C4-2B (cell line): ENCODE measurements around the gene SPSB1.

ENCODE experiments used
- H3K27ac ChIP-seq: fragments of 450-650 bp; 2 replicates; pipeline ENCODE4 v1.5.1; 2017
- ZFX ChIP-seq: fragments of 450-650 bp; IDR thresholded peaks from 2 replicates; pipeline ENCODE4 v1.6.1; 2017
- TF ChIP-seq, protein P1 (sequence below): fragments of 450-650 bp; conservative IDR thresholded peaks from 2 replicates; pipeline ENCODE4 v1.5.1; 2017; ENCODE audit warnings: mild to moderate bottlenecking

Gene SPSB1

DNA sequence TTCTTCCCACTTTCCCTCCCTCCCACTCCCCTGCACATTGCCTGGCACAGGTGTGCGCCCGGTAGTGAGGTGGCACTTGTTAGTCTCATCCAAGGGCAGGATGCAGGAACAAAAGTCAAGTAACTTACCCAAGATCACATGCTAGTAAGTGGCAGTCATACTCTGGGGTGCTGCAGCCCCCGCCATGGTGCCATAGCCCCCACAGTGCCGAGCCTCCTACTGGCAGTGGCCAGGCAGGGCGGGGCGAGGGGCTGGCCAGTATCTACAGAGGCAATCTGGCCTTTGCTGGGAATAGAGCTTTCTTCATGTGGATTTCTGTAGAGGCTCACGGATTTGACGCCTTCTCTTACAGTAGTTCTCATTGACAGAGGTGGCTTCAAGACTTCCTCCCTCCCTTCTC lies 31.2 kb upstream of the SPSB1 start:
- no peak for TF ChIP-seq ZFX
- TF ChIP-seq, protein P1, sequence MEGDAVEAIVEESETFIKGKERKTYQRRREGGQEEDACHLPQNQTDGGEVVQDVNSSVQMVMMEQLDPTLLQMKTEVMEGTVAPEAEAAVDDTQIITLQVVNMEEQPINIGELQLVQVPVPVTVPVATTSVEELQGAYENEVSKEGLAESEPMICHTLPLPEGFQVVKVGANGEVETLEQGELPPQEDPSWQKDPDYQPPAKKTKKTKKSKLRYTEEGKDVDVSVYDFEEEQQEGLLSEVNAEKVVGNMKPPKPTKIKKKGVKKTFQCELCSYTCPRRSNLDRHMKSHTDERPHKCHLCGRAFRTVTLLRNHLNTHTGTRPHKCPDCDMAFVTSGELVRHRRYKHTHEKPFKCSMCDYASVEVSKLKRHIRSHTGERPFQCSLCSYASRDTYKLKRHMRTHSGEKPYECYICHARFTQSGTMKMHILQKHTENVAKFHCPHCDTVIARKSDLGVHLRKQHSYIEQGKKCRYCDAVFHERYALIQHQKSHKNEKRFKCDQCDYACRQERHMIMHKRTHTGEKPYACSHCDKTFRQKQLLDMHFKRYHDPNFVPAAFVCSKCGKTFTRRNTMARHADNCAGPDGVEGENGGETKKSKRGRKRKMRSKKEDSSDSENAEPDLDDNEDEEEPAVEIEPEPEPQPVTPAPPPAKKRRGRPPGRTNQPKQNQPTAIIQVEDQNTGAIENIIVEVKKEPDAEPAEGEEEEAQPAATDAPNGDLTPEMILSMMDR: no peak

DNA sequence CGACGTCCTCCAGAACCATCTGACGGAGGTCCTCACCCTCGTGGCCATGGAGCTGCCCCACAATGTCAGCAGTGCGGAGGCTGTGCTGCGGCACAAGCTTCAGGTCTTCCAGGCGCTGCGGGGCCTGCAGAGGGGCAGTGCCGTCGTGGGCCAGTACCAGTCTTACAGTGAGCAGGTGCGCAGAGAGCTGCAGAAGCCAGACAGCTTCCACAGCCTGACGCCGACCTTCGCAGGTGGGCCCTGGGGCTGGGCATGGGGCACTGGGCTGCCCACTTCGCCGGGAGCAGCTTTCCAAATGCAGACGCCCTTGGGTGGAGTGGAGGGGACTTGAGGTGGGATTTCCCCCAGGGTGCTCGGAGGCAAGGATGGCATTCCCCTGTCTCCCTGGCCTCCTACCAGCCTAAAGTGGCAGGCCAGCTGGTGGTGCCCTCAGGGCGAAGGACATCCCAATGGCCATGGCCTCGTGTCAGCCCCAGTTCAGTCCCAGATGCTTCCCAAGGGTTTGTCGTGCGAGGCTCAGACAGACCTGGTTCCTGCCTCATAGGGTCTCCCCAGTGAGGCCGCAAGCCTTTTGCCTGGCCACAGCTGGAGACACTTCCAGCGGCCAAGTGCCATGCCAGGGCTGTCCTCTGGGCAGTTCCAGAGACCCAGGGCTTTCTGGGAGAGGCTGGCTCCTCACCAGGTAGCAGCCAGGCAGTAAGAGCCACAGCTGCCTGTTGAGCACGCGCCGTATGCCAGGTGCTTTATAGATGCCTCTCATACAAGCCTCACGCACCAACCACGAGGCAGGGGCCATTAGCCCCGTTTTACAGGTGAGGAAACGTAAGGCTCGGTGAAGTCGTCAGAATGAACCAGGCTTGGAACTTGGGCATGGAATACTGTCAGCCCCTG lies 30.4 kb upstream of the SPSB1 start:
- TF ChIP-seq, protein P1: no peak
- TF ChIP-seq ZFX: no peak
- H3K27ac ChIP-seq: no peak overlapping the region

More for the DNA sequence above, 31.2 kb upstream of the SPSB1 start:
- no peak overlapping the region for H3K27ac ChIP-seq

DNA sequence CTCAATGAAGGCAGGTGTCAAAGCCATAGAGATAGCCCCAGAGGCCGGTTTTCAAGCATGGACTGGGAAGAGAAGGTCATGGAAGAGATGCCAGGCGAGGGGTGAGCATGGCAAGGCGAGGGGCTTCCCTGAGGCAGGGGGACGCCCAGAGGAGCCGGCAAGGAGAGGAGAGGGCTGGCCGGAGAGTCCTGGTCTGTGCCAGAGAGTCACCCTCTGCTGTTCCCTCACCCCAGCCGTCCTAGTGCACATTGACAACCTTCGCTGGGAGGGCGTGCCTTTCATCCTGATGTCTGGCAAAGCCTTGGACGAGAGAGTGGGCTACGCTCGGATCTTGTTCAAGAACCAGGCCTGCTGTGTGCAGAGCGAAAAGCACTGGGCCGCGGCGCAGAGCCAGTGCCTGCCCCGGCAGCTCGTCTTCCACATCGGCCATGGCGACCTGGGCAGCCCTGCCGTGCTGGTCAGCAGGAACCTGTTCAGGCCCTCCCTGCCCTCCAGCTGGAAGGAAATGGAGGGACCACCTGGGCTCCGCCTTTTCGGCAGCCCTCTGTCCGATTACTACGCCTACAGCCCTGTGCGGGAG lies 29.3 kb upstream of the SPSB1 start:
- TF ChIP-seq, protein P1: no peak
- no peak for TF ChIP-seq ZFX

DNA sequence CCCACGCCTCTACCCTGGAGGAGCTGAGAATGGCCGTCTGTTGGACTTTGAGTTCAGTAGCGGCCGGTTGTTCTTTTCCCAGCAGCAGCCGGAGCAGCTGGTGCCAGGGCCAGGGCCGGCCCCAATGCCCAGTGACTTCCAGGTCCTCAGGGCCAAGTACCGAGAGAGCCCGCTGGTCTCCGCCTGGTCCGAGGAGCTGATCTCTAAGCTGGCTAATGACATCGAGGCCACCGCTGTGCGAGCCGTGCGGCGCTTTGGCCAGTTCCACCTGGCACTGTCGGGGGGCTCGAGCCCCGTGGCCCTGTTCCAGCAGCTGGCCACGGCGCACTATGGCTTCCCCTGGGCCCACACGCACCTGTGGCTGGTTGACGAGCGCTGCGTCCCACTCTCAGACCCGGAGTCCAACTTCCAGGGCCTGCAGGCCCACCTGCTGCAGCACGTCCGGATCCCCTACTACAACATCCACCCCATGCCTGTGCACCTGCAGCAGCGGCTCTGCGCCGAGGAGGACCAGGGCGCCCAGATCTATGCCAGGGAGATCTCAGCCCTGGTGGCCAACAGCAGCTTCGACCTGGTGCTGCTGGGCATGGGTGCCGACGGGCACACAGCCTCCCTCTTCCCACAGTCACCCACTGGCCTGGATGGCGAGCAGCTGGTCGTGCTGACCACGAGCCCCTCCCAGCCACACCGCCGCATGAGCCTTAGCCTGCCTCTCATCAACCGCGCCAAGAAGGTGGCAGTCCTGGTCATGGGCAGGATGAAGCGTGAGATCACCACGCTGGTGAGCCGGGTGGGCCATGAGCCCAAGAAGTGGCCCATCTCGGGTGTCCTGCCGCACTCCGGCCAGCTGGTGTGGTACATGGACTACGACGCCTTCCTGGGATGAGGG lies 28.5 kb upstream of the SPSB1 start:
- H3K27ac ChIP-seq: no peak overlapping the region
- TF ChIP-seq ZFX: no peak
- TF ChIP-seq, protein P1: no peak

More for the DNA sequence above, 29.3 kb upstream of the SPSB1 start:
- H3K27ac ChIP-seq: no peak overlapping the region

DNA sequence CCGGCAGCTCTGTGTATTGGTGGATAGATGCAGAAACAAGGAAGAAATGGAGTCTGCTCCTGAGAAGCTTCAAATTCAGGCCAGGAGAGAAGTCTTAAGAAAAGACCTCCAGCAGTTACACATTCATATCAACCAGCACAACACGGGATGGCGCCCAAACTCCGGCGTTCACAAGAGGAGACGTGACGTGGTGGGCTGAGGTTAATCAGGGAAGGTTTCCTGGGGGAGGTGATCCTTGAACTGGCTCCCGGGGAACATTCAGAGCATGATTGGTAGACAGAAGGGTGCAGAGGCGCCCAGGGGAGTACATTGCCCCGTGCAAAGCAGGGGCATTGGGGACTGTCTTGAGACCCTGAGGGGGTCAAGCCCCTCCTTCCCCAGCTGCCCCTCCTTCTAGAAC lies 27.7 kb upstream of the SPSB1 start:
- no peak overlapping the region for H3K27ac ChIP-seq
- TF ChIP-seq ZFX: no peak
- TF ChIP-seq, protein P1: no peak

DNA sequence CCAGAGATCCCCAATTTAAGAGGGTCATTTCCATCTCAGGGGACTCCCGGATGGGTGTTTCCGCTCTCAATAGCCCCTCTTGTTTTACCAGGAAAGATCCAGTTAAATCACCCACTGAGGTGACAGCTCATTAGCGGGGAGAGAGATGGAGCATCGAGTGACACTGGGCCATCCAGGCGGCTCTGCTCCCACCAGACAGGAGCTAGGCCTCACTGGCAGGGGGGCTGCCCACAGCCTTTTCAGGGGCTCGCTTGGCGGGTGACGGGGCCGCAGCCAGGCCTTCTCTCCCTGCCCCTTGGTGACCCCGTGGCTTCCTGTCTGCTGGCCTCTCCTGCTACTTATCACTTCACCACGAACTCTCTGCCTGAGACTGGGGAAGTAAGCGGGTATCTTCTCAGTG lies 26.7 kb upstream of the SPSB1 start:
- H3K27ac ChIP-seq: no peak overlapping the region
- TF ChIP-seq, protein P1: no peak
- no peak for TF ChIP-seq ZFX

DNA sequence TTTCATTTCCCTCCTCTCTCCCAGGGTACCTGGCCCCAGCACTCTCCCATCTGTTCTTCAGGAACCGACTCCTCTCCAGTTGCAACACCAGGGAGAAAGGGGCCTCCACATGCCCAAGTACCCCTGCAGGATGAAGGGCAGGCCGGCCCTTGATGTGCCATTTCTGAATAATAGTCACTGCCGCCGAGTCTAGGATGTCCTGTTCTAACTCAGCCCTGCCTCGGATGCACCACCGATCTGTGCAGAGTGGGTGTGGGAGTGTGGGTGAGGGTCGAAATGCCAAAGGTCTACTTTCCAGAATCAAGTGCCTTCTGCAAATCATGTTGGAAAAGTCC lies 25.4 kb upstream of the SPSB1 start:
- no peak overlapping the region for H3K27ac ChIP-seq
- TF ChIP-seq, protein P1: peak; percentile 73
- TF ChIP-seq ZFX: no peak
